GM03348 (cell line): ENCODE measurements around the gene FAF1.

Experiments
- DNase-seq: peaks from one replicate; pipeline ENCODE4 v3.0.0; 2012; ENCODE audit warnings: low spot score

The FAF1 gene

DNA sequence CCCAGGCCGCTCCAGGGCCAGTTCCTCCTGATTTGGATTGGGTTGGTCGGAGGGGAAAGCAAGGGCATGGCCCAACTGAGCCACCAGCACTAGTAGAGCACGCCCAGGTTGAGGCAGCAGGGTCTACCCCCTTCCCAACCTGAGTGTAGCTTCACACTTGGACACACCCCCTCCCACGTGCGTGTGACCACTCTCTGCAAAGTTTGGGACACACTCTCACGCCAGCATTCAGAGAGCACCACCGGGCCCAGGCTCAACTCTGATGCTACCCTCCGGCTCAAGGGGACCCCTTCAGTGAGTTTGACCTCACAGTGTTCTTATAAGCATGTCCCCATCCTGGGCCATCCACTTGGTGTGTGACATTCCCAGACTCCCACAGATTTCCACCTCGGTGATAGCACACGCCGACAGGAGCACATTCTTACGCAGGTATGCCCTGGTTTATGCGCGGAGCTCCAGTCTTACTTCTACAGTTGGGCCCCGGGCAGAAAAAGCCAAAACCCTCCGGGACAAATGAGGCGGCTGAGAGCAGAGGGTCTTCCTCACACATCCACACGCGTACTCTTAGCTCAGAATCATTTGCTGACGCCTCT lies 533.9 kb downstream of the FAF1 start:
- no peak for DNase-seq

DNA sequence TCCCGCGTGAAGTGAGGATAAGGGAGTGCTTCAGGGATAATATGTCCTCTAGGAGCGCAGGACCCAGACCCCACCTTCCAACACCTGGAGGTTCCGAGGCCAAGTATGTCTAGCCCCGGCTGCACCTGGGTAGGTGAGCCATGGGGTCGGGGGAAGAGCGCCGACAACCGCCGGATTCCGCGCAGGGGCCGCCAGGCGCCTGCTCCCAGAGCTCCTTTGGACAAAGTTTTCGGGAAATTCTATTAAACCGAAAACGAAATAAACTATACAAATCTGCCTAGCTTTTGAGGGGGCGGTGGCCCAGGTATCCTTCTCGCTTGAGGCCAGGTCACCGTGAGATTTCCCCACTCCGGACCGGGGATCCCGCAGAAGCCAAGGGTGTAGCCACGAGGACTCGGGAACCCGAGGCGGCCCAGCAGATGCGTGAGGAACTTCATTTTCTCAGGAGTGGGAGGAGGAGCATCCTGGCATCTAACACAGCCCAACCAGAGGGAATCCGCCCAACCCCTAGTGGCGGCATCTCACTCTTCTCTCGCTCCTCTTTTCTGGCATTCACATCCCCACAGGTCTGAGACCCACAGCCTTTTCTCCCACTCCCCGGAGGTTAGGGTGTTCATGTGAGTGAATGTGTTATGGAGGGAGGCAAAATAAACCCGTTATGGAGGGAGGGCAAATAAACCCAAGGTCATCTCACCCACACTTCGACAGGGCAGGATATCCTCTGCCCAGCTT lies 534.5 kb downstream of the FAF1 start:
- no peak for DNase-seq

DNA sequence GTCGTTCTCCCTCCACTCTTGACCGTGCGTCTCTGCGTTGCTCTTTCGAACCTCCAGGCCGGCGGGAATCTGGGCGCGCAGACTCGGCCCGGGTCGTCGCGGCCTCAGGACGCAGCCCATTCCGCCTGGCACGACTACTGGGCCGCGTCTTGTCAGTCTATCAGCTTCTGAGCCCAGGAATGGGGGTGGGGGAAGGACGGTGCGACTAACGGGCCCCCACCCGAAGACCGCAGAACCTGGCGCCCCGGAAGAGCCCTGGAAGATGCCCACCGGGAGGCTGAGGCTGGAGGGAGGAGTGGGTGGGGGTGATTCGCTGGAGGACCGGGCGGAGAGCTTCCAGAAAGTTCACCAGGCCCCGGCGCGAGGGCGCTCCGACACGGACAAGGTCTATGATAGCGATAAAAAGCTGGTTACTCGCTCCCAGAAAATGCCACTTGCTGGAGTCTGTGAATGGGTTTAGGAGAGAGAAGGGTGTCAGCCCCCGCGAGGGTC lies 535.1 kb downstream of the FAF1 start:
- no peak for DNase-seq

DNA sequence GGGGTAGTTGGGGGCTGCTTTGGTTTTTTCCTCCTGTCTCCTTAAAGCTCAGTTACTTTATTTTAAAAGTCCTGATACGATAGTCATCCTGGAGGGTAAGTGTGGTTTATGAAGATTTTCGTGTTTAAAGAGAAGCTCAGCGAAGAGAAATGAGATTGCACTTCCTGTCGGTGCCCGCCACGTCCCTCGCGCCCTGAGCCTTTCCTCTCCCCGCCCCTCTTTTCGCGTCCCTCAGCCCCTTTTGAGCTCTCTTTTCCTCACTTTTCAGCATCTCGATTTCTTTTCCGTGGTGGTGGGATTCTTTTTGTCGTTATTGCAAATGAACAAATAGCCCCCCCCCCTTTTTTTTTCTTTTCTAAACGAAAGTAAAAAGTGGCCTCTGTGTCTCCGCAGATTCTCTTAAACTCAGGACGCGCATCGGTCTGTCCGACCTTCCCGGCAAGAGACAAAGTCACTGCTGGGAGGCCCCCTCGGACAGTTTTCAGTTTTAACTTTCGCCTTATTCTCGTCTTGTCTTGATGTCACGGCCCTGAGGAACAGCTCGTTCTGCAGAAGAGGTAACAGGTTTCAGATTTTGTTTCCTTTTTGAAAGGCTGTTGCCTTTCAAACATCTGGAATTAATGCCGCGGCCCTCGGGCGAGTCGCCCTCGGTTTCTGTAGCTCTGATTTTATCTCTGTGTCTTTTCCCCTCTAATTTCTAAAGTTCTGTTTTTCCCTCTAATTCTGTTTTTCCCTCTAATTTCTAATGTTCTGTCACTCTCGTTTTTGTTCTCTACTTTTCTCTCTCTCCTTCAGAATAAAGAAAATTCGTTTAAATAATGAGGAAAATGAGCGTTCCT lies 535.8 kb downstream of the FAF1 start:
- no peak for DNase-seq

DNA sequence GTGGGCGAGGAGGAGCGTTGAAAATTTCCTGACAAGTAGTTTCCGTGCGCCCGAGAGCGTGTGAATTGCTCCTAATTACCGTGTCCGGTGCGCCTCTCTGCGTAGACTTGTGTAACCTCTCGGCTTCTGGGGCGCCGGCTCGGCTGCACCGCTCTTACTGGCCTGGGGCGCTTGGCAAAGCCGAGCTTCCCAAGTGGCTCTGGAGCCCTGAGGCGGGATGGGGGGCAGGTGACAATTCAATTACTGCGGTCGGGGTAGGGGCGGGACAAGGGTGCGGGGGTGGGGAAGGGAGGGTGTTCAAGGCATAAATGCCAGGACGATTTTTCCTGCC lies 536.4 kb downstream of the FAF1 start:
- DNase-seq, result no peak

DNA sequence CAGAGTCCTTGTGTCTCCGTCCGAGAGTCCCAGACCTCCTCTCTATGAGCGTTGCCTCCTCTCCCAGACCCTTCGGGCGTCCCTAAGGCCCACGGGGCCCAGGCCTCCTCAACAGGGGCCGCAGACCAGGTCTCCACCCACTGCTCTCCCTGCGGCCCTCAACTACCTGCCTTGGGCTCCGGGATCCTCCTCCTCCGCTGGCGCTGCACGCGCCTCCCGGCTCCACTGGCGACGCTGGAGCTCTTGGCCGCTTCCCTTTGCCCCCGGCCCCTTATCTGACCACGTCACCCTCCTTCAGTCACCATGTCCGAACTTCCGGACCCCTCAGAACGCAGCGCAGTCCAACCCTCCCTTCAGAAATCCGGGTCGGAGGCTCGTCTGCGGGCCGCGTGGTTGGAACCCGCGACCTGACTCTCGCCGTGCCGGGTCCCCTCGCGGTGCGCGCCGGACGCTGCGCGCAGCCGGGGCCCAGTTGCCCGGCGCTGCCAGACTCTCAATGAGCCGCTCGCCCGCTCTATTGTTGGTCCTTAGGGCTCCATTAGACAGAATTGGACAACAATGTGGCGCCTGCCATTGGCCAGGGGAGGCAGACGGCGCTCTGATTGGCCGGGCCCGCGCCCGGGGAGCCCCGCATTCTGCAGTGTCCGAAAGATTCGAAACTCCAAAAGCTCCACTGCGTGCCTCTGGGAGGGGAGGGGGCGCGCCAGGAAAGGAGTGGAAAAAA lies 537.0 kb downstream of the FAF1 start, which contains the start of gene DMRTA2:
TSS of gene DMRTA2 (minus strand) at position 498 of the 724 bp plus-strand sequence. CDS start 1,907 bp downstream, outside the sequence.
- DNase-seq, result peak; percentile 61

DNA sequence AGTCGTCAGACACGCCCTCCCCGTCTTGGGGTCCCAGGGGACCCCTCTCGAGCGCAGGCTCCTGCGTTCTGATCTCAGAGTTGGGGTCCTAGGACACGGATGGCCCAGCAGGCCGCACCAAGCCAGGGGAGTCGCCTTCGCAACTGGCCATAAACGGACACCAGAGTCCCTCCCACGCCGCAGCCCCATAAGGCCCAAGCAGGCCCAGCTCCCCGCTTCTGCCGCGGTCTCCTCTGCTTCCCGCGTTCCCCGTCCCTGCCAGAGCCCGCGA lies 537.5 kb downstream of the FAF1 start:
- DNase-seq, result no peak

DNA sequence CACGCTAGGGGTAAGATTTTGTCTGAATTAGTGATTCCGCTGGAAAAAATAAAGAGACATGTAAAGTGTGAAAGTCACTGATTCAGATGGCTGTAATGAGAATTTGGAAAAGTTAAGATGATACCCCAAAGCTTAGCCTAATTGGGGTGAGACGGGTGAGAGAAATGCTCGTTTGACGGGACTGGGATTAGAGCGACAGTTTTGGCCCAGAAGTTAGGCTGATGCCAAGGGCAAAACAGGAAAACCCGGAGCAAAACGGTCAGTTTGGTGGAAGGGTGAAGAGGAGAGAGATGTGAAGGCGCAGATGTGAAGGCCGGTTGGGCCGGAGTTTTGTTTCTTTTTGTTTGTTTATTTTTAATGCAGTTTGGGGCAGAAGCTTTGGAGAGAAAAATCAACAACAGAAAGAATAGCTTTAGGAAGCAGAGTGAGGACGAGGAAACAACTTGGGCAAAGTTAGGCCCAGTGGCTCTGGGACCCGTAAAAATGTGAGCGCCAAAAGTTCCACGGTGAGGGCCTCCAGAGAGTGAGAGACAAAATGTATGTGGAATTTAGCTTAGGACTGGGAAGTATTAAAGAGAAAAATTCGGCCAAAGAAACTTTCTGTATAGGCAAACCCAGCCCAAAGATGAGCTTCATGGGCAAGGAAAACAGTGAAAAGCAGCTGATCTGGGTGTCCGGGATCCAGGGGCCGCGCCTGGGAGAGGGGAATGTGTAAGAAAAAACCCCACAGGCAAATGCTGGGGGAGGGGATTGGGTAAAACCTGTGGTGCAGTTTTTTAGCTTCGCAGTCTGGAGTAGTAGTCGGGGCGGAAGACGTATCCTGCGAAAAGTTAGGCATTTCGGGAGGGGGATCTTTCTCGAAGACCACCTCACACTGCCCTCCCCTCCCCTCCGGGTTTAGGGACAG lies 538.0 kb downstream of the FAF1 start:
- no peak for DNase-seq

DNA sequence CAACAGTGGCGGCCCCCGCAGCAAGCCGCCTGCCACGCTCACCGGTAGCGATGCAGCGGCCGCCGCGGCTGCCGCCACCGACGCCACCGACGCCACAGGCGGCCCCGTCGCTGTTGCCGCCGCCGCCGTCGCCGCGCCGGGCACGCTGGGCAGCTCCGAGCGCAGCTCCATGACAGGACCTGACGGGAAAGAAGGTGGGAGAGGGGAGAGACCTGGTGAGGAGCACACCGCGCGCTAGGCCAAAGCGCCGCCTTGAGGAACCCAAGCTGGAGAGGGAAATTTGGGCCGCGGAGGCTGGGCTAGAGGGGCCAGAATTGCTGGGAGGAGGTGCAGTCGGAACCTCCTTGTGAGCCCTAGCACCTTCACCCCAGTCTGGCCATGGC lies 538.7 kb downstream of the FAF1 start:
- DNase-seq, result no peak

DNA sequence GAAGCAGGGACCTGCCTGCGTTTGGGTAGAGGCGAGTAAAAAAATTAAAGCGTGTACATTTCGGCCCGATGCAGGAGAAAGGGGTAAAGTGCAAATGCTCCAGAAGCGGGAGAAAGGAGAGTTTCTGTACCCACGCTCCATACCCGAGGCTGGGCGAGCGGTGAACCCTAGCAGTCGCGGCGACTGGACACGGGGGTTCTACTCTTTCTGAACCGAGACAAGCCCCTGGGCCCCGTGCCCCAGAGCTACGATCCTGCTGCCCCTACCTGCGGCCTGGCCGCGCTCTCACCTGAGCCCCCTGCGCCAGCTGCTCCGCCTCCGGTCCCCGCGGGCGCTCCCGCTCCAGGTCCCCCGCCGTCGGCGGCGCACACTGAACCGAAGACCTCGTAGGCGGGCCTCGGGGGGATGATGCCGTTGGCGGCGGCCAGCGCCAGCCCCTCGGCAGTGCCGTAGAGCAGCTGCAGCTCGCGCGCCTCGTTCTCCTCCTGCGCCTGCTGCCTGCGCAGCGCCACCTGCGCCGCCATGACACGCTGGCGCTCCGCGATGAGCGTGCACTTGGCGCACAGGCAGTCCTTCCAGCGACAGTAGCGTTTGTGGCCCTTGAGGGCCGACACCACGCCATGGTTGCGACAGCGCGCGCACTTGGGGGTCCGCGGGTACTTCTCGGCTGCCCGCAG lies 539.2 kb downstream of the FAF1 start:
- DNase-seq, result no peak

DNA sequence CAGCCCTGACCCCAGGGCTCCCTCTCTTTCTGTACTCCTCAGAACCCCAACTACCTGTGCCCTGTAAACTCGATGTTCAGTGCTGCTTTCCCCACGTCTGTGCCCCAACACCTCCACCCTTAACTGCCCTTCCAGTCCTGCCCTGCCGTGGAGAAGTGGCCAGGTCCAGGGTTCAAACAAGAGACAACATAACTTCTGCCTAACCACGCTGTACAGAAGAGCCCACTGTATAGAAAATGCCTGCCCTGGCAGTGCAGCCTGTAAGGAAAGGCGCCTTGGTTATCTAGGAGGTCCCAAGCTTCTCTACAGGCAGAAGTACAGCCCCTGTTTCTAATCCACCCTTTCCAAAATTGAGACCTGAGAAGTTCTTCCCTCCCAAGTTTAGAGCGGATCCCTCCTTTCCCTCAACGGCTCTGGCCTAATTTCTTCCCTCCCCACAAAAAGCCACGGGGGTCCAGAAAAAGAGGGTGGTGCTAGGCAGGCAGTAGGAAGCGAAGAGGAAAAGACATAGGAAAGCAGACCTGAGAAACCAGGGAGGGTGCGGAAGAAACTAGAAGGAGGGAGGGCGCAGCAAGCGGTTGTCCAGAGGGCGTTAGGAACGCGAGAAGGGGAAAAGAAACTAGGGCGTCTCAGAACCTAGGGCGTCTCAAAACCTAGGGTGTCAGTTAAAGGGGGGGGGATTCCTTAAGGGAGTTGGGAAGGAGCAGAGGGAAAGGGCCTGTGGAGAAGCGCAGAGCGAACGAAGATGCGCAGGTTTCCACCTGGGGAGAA lies 540.0 kb downstream of the FAF1 start:
- DNase-seq, result no peak

DNA sequence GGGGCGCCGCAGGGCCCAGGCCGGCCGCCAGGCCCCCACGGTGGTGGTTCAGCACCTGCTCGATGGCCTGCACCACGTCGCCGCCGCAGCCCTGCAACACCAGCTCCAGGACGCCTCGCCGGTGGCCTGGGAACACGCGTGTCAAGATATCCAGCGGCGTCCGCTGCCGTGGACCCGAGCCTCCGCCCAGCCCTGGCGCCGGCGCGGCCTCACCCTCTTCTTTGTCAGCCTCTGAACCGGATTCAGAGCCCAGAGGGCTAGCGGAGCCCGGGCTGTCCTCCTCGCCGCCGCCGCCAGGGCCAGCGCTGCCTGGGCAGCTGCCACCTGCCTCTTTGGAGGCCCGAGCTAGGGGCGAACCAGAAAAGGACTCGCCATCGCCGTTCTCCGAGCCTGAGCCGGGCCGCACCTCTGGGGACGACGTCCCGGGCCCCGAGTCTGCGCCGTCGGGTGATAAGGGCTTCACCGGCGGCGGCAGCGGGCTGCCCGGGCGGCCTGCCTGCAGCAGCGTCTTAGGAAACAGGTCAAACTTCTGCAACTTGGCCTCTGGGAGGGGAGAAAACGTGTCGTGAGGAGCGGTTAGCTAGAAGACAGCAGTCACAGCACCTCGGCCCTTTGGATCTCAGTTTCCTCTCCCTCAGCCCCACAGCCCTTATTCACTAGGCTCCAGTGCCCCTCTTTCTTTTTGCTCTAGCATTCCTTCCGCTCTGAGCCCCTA lies 540.7 kb downstream of the FAF1 start:
- no peak for DNase-seq

DNA sequence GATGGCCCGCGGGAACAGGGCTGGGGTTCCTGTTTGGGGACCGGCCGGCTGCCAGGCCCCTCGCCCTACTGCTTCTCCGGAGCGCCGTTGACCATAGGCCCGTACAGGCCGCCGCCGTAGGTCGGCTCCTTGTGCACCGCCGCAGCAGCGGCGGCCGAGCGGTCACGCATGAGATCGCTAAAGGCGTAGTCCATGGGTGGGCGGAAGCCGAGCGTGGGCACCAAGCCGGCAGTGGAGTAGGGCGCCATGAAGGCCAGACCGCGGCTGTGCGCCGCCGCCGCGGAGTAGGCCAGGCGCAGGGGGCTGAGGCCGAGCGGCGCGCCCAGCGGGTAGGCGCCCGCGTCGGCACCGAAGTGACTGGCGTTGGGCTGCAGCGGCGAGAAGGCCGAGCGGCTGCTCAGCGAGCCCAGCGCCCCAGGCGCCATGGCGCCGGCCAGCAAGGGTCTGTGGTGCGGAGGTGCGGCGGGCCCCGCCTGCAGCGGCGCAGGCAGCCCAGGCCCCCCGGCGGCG lies 541.4 kb downstream of the FAF1 start:
- no peak for DNase-seq

DNA sequence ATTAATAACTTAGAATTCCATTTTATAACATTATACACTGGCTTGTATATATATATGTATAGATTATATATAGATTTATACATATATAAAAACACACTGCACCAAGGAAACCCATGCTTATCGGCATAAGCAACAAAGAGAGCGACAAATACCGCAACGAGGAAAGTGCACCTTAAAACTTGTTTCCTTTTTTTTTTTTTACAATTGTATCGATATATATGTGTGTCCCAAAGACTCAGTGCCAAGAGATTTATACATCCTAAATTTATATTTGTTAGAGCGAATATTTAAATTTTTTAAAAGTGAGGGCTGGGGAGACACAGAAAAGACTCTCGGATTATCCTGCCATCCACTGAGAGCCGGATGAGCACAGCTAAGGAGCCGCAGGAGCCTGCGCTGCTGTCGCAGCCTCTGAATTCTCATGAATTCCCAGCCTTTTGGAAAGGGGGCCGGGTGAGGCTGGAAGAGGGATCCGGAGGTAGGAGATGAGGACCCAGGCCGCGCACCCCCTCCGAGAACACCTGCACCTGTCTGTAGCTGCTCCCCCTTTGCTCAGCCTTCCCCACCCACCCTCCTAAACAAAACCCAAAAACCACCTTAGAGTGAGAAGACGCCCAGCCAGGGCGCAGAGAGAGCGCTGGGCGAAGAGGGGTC lies 542.0 kb downstream of the FAF1 start:
- no peak for DNase-seq

DNA sequence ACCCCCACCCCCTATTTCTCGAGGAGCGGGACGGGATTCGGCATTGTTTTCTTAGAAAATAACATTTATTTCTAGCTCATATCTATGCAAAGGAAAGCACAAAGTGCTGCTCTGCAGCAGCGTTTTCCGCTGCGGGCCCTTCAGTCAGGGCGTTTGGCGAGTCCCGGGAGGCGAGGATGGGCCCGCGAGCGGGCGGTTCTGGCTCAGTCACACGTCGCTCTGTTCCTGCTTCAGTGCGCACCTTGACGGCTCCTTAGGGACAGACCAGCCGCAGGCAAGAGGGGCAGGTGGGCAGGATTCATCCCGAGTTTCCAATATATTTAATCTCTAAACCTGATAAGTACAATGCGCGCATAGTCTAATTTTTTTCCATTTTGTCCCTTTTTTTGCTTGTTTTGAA lies 542.6 kb downstream of the FAF1 start:
- no peak for DNase-seq

DNA sequence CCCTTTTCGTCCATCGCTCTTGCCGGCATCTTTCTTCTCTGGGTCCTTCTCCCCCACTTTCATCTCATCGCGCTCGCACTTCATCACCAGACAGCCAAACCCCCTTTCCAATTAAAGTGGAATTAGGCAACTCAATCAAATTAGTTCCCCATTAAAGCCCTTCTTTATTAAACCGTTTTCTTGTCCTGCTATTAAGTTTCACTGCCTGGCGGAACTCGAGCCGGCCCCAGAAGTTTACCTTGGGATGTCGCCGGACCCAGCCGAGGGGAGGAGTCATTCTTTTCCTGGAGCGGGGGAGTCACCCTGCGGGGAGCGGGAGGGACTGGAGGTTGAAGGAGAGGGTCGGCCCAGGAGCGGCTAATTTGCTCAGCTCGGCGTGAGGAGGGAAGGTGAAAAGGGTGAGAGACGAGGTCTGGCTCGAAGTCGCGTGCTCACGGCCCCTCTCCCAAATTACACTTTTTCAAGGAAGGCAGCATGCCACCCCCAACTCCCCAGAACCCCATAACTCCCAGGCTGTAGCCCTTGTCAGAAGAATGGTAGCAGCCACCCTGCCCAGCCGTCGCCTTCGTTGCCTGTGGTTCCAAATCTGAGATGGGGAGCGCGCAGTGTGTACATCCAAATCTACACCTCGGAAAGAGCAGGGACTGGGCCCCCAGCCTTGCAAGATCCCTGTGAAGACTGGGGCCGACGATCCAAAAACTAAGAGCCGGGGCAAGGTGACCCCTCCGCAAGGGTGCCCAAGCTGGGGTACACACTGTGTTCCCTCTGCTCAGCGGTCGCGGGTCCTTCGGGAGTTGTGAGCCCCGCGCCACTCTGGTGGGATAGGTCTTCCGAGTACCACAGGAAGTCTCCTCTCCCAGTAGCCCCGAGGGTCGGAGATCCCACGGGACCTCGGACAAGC lies 543.3 kb downstream of the FAF1 start:
- DNase-seq, result no peak

DNA sequence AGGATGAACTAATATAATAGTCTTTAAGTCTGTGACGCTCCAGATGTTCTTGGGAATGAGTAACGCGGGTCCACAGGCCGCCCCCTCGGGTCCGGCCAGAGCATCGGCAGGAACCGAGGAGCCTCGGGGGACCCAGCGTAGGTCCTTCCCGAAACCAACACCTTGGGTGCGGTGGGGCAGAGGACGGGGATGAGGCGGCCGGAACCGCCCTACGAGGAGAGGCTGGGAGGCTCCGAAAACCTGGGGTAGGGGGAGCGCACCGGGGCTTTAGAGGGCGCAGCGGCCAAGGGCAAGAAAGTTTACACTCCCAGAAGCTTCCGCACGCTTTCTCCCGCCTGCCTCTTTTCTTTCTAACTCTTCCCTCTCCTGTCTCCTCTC lies 543.9 kb downstream of the FAF1 start:
- DNase-seq, result no peak
